Prostate gland (tissue), 2 donors: Measurements from ENCODE around the gene FILIP1. TPM values are rescaled to one million over a fixed set of nuclear protein-coding genes. Genes with fewer than 3 reads are reported as not detected.
A peak's percentile ranks its signal among the peaks of the same experiment; 100 is the strongest.

Source experiments
- DNase-seq: peaks from one replicate; pipeline ENCODE4 v3.0.0-alpha.2; 2019; ENCODE audit warnings: low spot score
- H3K27ac ChIP-seq, 2 donors: fragments of 200-600 bp; sonication (generic); 2 replicates each; pipeline ENCODE4 v1.5.1; 2017 to 2019
- H3K27me3 ChIP-seq: fragments of 200-600 bp; sonication (generic); replicated peaks from 2 replicates; pipeline ENCODE4 v1.5.1; 2019; ENCODE audit not compliant: insufficient read depth
- H3K36me3 ChIP-seq, 2 donors: fragments of 200-600 bp; sonication (generic); 1 replicate in 1 of 2; 2 replicates in 1 of 2; pipeline versions ENCODE4 v1.5.1 to v1.8.1; 2017 to 2019
- H3K4me1 ChIP-seq: fragments of 200-600 bp; sonication (generic); replicated peaks from 2 replicates; pipeline ENCODE4 v1.5.1; 2019
- H3K4me3 ChIP-seq, 2 donors: fragments of 200-600 bp; sonication (generic); 2 replicates each; pipeline ENCODE4 v1.5.1; 2017 to 2019
- H3K9me3 ChIP-seq: fragments of 200-600 bp; sonication (generic); 2 replicates; pipeline ENCODE4 v1.5.1; 2017
- POLR2A ChIP-seq: fragments of 450-650 bp; IDR thresholded peaks from one replicate; pipeline ENCODE4 v1.6.1; 2016; ENCODE audit warnings: antibody characterized with exemption, mild to moderate bottlenecking
- POLR2AphosphoS5 ChIP-seq: sonication (generic); formaldehyde crosslinking; IDR thresholded peaks from one replicate; pipeline ENCODE4 v1.6.1; 2017; ENCODE audit warnings: antibody characterized with exemption
- WGBS: methylation state at CpG from one replicate; pipeline ENCODE4 v1.1.5; 2018; 5-methylcytosine and 5-hydroxymethylcytosine counted together
- intact Hi-C: fragments of 100-400 bp; cut with DNase I; formaldehyde crosslinking; loops from one replicate; pipeline ENCODE4 v1.14.2; 2022
- total RNA-seq, 2 donors: library from RNA; depleted of rRNA; stranded (reverse); fragments of >200 nt; gene quantifications; one replicate each; pipeline ENCODE4 v1.1.0, GENCODE V29; 2016
- TF ChIP-seq, protein P1 (sequence below), 4 experiments: fragments of 200-600 bp in 2 of 4; fragments of 450-650 bp in 2 of 4; sonication (generic) in 2 of 4; IDR thresholded peaks; 1 replicate in 3 of 4; 2 replicates in 1 of 4; pipeline ENCODE4 v1.5.1; 2016 to 2019; ENCODE audit warnings: antibody characterized with exemption in 4 of 4, mild to moderate bottlenecking in 2 of 4, moderate library complexity in 2 of 4

Gene FILIP1
- 1 to 10 TPM; 2.1 to 3.3 TPM for total RNA-seq

GRCh38 chr6:75493400-75494064, at the start of gene FILIP1:
Gene FILIP1, minus strand, starts transcription at chr6:75493800. Its CDS starts 78,828 bp downstream, at chr6:75414972.
- H3K9me3 ChIP-seq, result no peaks in the 10 kb centered on the region
- no peaks in the 10 kb centered on the region for H3K27me3 ChIP-seq
- H3K4me3 ChIP-seq, result peak within 1 kb of the TSS in 1 of 2 donors; percentile 8
- DNase-seq, result no peak
- no peaks in the 10 kb centered on the region for H3K4me1 ChIP-seq
- 26% methylated on average over 10 of the region's 10 CpGs for WGBS
- intact Hi-C loops, result no loop called here
- H3K36me3 ChIP-seq, result no peaks in the 10 kb centered on the region
- no peak within 1 kb of the TSS for H3K27ac ChIP-seq
- TF ChIP-seq POLR2AphosphoS5 (no peak), POLR2A (no peak)
- TF ChIP-seq, protein P1, sequence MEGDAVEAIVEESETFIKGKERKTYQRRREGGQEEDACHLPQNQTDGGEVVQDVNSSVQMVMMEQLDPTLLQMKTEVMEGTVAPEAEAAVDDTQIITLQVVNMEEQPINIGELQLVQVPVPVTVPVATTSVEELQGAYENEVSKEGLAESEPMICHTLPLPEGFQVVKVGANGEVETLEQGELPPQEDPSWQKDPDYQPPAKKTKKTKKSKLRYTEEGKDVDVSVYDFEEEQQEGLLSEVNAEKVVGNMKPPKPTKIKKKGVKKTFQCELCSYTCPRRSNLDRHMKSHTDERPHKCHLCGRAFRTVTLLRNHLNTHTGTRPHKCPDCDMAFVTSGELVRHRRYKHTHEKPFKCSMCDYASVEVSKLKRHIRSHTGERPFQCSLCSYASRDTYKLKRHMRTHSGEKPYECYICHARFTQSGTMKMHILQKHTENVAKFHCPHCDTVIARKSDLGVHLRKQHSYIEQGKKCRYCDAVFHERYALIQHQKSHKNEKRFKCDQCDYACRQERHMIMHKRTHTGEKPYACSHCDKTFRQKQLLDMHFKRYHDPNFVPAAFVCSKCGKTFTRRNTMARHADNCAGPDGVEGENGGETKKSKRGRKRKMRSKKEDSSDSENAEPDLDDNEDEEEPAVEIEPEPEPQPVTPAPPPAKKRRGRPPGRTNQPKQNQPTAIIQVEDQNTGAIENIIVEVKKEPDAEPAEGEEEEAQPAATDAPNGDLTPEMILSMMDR (IDR thresholded peaks at IDR 0.05), result no peak

- no peak overlapping the region for H3K27ac ChIP-seq
- no peaks in the 10 kb centered on the region for H3K36me3 ChIP-seq
- no peak for DNase-seq
- intact Hi-C loops, result no loop called here
- WGBS, result 94% methylated on average over 2 of the region's 2 CpGs
- H3K27me3 ChIP-seq, result no peaks in the 10 kb centered on the region
- no peaks in the 10 kb centered on the region for H3K9me3 ChIP-seq
- H3K4me3 ChIP-seq, result no peak overlapping the region
- no peaks in the 10 kb centered on the region for H3K4me1 ChIP-seq
- TF ChIP-seq, protein P1 (IDR thresholded peaks at IDR 0.05), result no peak
- TF ChIP-seq POLR2AphosphoS5, result no peak
- TF ChIP-seq POLR2A, result no peak
Observed at GRCh38 chr6:75543311-75543710, 49.7 kb upstream of the FILIP1 start.

DNA sequence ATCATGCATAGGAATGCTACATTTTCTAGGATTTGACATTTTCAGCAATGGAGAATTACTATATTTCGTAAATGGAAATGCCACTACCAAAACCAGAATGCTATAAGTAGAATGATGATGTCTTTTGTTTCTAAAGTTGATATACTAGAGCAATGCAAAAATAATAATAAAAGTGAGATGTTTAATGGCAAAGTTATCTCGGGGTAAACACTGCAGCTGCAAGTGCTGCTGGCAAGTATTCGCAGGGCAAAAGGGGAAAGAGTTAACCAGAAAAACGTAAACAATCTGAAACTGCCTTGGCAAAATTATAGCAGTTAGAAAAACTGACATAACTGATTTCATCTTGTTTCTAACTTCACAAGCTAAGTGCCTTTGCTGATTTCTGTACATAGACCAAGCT, 45.5 kb upstream of the FILIP1 start:
- H3K4me3 ChIP-seq, result no peak overlapping the region
- H3K27ac ChIP-seq, result no peak overlapping the region
- no peaks in the 10 kb centered on the region for H3K4me1 ChIP-seq
- no peaks in the 10 kb centered on the region for H3K36me3 ChIP-seq
- intact Hi-C loops, result no loop called here
- DNase-seq, result no peak
- TF ChIP-seq POLR2A (no peak), POLR2AphosphoS5 (no peak)
- TF ChIP-seq, protein P1 (IDR thresholded peaks at IDR 0.05), result no peak
- no peaks in the 10 kb centered on the region for H3K27me3 ChIP-seq
- no peaks in the 10 kb centered on the region for H3K9me3 ChIP-seq
- 41% methylated on average over 4 of the region's 4 CpGs for WGBS

- 72% methylated on average over 1 of the region's 1 CpG for WGBS
Observed at GRCh38 chr6:75532521-75532920, 38.9 kb upstream of the FILIP1 start.

More at GRCh38 chr6:75532521-75532920, 38.9 kb upstream of the FILIP1 start:
- DNase-seq, result no peak
- Histone ChIP-seq H3K4me3 (no peak overlapping the region), H3K36me3 (no peaks in the 10 kb centered on the region), H3K4me1 (no peaks in the 10 kb centered on the region), H3K9me3 (no peaks in the 10 kb centered on the region), H3K27ac (no peak overlapping the region), H3K27me3 (no peaks in the 10 kb centered on the region)
- intact Hi-C loops, result no loop called here
- no peak for TF ChIP-seq POLR2A
- TF ChIP-seq POLR2AphosphoS5, result no peak
- TF ChIP-seq, protein P1 (IDR thresholded peaks at IDR 0.05), result no peak
